SKM-1 treated with dmso at 0.1 percent for 144 hours (cell line): Measurements from ENCODE around the gene PAK1.

ENCODE experiments used
- DNase-seq: peaks from one replicate; lab custom pipeline; 2025; ENCODE audit not compliant: unreplicated experiment; lab: John Stamatoyannopoulos, UW

The PAK1 gene

GRCh38 chr11:77375107-77375506 is 98.8 kb downstream of the PAK1 start:
- DNase-seq: no peak

- no peak for DNase-seq
These were observed 99.3 kb downstream of the PAK1 start for GRCh38 chr11:77374611-77375031.

- no peak for DNase-seq
These were observed 99.8 kb downstream of the PAK1 start for GRCh38 chr11:77374108-77374507.

GRCh38 chr11:77372726-77373125 is 101.2 kb downstream of the PAK1 start:
- no peak for DNase-seq

GRCh38 chr11:77371646-77372045 is 102.2 kb downstream of the PAK1 start:
- no peak for DNase-seq

GRCh38 chr11:77370217-77370616 is 103.7 kb downstream of the PAK1 start:
- DNase-seq: no peak

GRCh38 chr11:77361184-77361583 is 112.7 kb downstream of the PAK1 start:
- no peak for DNase-seq

GRCh38 chr11:77359481-77359880 is 114.4 kb downstream of the PAK1 start:
- DNase-seq: no peak

- no peak for DNase-seq
These were observed 120.8 kb downstream of the PAK1 start for GRCh38 chr11:77353131-77353530.

- no peak for DNase-seq
These were observed 122.5 kb downstream of the PAK1 start for GRCh38 chr11:77351281-77351886.

- DNase-seq: no peak
These were observed 125.9 kb downstream of the PAK1 start for GRCh38 chr11:77347948-77348347.

- no peak for DNase-seq
These were observed 126.8 kb downstream of the PAK1 start for GRCh38 chr11:77346906-77347603.

- DNase-seq: no peak
These were observed 128.3 kb downstream of the PAK1 start for GRCh38 chr11:77345621-77346020.

- DNase-seq: no peak
These were observed 133.4 kb downstream of the PAK1 start for GRCh38 chr11:77340501-77340900.

GRCh38 chr11:77332259-77332658 is 141.6 kb downstream of the PAK1 start:
- no peak for DNase-seq

GRCh38 chr11:77325159-77325558 is 148.7 kb downstream of the PAK1 start:
- DNase-seq: no peak

GRCh38 chr11:77324508-77324907 is 149.4 kb downstream of the PAK1 start:
- no peak for DNase-seq

GRCh38 chr11:77322926-77323590 is 150.8 kb downstream of the PAK1 start:
- no peak for DNase-seq

GRCh38 chr11:77322506-77322905 is 151.4 kb downstream of the PAK1 start:
- DNase-seq: no peak

- DNase-seq: no peak
These were observed 153.5 kb downstream of the PAK1 start for GRCh38 chr11:77320351-77320750.

- DNase-seq: no peak
These were observed 155.3 kb downstream of the PAK1 start for GRCh38 chr11:77318600-77318999.

- no peak for DNase-seq
These were observed 157.1 kb downstream of the PAK1 start for GRCh38 chr11:77316733-77317342.
